ENCODE measurements around the gene HIPK4.
A peak's percentile ranks its signal among the peaks of the same experiment; 100 is the strongest.

Gene HIPK4

DNA sequence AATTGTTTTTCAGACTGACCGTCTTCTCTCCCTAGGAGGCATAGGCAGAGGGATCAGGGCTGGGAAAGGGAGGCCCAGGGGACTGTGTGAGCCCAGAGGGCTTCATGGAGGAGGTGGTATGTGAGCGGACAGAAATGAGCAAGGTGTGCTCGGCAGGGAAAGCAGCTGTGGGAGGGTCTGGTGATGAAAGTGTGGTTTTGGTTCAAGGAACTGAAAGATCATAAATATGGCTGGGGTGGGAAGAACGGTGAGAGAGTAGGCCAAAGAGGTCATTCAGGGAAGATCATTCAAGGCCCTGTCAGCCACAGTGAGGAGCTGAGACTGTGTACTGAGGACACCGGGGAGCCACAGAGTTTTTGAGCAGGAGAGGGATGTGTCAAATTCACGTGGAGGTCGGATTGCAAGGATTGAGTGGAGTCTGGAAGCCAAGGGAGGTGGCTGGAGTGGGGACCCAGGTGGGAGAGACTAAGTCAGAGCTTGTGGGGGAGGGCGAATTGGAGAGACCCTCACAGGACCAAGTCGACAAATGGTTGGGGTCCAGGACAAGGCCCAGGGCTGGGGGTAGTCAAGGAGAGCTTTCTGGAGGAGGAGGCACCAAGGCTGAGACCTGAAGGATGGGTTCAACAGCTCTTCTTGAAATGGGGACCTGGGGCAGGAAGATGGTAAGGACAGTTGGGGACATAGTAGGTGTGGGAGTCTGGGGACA lies 33.9 kb downstream of the HIPK4 start:
- H3K4me2 ChIP-seq (ENCODE audit: low read depth, low read length, poor library complexity, severe bottlenecking): no peak overlapping the region
- H3K9me2 ChIP-seq (replicated peaks; ENCODE audit: low read depth, low read length): no peaks in the 10 kb centered on the region
- H3K36me3 ChIP-seq (ENCODE audit: insufficient read depth, low read length): no peaks in the 10 kb centered on the region
- no peaks in the 10 kb centered on the region for H3K9me3 ChIP-seq (ENCODE audit: insufficient read depth, low read depth, low read length)
- H3K4me3 ChIP-seq (ENCODE audit: low read length, poor library complexity, severe bottlenecking): no peak overlapping the region
- peaks cover 5% of the 10 kb centered on the region for H3K4me1 ChIP-seq (ENCODE audit: insufficient read depth, low read length, poor library complexity, severe bottlenecking)
- H3F3A ChIP-seq (ENCODE audit: low read depth): no peaks in the 10 kb centered on the region
- H3K27me3 ChIP-seq (ENCODE audit: insufficient read depth, low read length, poor library complexity, severe bottlenecking): no peaks in the 10 kb centered on the region
- H2AFZ ChIP-seq (ENCODE audit: low read length): no peak overlapping the region
- H3K9ac ChIP-seq (ENCODE audit: low read depth, low read length, poor library complexity, severe bottlenecking): no peak overlapping the region
- no peaks in the 10 kb centered on the region for H4K20me1 ChIP-seq (ENCODE audit: insufficient read depth, low read length, poor library complexity, severe bottlenecking)
- no peaks in the 10 kb centered on the region for H3K79me2 ChIP-seq (ENCODE audit: insufficient read depth, low read length)
- TF ChIP-seq EZH2phosphoT487 (IDR thresholded peaks at IDR 0.05; ENCODE audit: borderline replicate concordance): no peak
- TF ChIP-seq, protein P1, sequence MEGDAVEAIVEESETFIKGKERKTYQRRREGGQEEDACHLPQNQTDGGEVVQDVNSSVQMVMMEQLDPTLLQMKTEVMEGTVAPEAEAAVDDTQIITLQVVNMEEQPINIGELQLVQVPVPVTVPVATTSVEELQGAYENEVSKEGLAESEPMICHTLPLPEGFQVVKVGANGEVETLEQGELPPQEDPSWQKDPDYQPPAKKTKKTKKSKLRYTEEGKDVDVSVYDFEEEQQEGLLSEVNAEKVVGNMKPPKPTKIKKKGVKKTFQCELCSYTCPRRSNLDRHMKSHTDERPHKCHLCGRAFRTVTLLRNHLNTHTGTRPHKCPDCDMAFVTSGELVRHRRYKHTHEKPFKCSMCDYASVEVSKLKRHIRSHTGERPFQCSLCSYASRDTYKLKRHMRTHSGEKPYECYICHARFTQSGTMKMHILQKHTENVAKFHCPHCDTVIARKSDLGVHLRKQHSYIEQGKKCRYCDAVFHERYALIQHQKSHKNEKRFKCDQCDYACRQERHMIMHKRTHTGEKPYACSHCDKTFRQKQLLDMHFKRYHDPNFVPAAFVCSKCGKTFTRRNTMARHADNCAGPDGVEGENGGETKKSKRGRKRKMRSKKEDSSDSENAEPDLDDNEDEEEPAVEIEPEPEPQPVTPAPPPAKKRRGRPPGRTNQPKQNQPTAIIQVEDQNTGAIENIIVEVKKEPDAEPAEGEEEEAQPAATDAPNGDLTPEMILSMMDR (conservative IDR thresholded peaks at IDR 0.05; ENCODE audit: low read length): no peak

DNA sequence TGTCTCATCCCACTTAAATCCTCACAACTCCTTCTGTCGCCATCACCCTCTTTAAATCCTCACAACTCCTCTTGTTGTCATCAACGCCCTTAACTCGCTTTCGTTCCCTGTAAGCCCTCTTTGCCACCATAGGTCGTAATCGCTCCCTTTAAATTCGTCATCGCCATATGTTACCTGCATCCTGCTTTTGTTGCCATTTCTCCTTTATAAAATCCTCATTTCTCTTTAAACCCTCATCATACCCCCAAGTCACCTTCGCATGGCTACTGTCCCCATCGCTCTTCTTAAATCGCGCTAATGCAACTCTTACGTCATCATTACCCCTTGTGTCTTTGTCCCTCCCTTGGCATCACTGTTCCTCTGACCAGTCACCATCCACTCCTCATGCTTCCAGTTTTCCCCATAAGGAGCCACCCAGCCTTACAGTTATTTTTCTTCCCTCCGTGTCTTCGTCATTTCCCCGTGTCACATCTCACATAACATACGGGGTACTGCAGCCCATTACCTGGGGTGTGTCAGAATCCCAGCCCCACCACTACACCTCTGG lies 40.9 kb downstream of the HIPK4 start:
- Histone ChIP-seq H3K9me2 (replicated peaks; ENCODE audit: low read depth, low read length) (no peaks in the 10 kb centered on the region), H3K4me1 (ENCODE audit: insufficient read depth, low read length, poor library complexity, severe bottlenecking) (peaks cover 23% of the 10 kb centered on the region), H3K9me3 (ENCODE audit: insufficient read depth, low read depth, low read length) (no peaks in the 10 kb centered on the region), H3K79me2 (ENCODE audit: insufficient read depth, low read length) (peaks cover 24% of the 10 kb centered on the region), H3K9ac (ENCODE audit: low read depth, low read length, poor library complexity, severe bottlenecking) (peak overlapping the region; percentile 64), H4K20me1 (ENCODE audit: insufficient read depth, low read length, poor library complexity, severe bottlenecking) (peaks cover 5% of the 10 kb centered on the region), H3F3A (ENCODE audit: low read depth) (no peaks in the 10 kb centered on the region), H2AFZ (ENCODE audit: low read length) (no peak overlapping the region), H3K4me2 (ENCODE audit: low read depth, low read length, poor library complexity, severe bottlenecking) (peak overlapping the region; percentile 83), H3K36me3 (ENCODE audit: insufficient read depth, low read length) (no peaks in the 10 kb centered on the region), H3K4me3 (ENCODE audit: low read length, poor library complexity, severe bottlenecking) (peak overlapping the region; percentile 87), H3K27me3 (ENCODE audit: insufficient read depth, low read length, poor library complexity, severe bottlenecking) (no peaks in the 10 kb centered on the region)
- TF ChIP-seq, protein P1 (conservative IDR thresholded peaks at IDR 0.05; ENCODE audit: low read length): no peak
- no peak for TF ChIP-seq EZH2phosphoT487 (IDR thresholded peaks at IDR 0.05; ENCODE audit: borderline replicate concordance)

DNA sequence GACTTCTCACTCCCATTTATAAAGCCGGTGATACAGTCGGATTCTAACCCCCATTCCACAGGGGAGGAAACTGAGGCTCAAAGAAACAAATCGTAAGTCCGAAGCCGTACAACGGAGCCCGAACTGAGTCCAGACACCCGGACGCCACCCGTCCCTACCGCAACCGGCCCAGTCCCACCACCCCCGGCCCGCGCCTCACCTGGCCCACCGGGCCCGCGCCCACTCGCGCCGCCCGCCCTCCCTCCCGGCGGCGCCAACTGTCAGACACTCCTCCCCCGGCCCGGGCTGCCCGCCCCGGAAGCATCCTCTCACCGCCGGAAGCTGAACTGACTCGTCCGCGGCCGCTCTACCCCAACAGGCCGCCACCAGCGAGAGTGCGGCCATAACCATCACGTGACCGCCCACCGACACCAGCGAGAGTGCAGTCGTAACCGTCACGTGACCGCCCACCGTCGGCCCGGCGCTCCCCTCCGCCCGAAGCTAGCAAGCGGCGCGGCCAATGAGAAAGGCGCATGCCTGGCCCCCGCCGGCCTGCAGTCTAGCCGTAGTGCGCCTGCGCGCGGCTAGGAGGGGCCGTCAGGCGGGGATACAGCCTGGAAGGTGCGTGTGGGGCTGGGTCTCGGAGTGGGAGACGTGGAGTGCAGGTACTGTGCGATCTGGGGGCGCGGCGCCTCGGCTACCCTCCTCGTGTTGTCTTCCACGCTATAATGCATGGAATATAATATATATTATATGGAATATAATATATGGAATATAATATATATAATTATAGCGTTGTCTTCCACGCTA lies 41.7 kb downstream of the HIPK4 start, which contains the start of the genes C19orf47 and PLD3:
Gene C19orf47 (minus strand): TSS at position 273 of the 789 bp plus-strand sequence. CDS start 6,540 bp downstream, outside the sequence.
Gene PLD3 (plus strand): TSS at position 571 of the 789 bp plus-strand sequence. CDS start 17,789 bp downstream, outside the sequence.
- Histone ChIP-seq H2AFZ (ENCODE audit: low read length) (peak within 1 kb of the TSS; percentile 83), H3K27me3 (ENCODE audit: insufficient read depth, low read length, poor library complexity, severe bottlenecking) (no peaks in the 10 kb centered on the region), H3K9ac (ENCODE audit: low read depth, low read length, poor library complexity, severe bottlenecking) (peak within 1 kb of the TSS; percentile 88), H3K9me3 (ENCODE audit: insufficient read depth, low read depth, low read length) (no peaks in the 10 kb centered on the region), H3K36me3 (ENCODE audit: insufficient read depth, low read length) (no peaks in the 10 kb centered on the region), H3K9me2 (replicated peaks; ENCODE audit: low read depth, low read length) (no peaks in the 10 kb centered on the region), H3K4me3 (ENCODE audit: low read length, poor library complexity, severe bottlenecking) (peak within 1 kb of the TSS; percentile 87), H3K4me1 (ENCODE audit: insufficient read depth, low read length, poor library complexity, severe bottlenecking) (peaks cover 23% of the 10 kb centered on the region), H3K79me2 (ENCODE audit: insufficient read depth, low read length) (peaks cover 24% of the 10 kb centered on the region), H4K20me1 (ENCODE audit: insufficient read depth, low read length, poor library complexity, severe bottlenecking) (peaks cover 5% of the 10 kb centered on the region), H3F3A (ENCODE audit: low read depth) (no peaks in the 10 kb centered on the region), H3K4me2 (ENCODE audit: low read depth, low read length, poor library complexity, severe bottlenecking) (peak within 1 kb of the TSS; percentile 99)
- TF ChIP-seq, protein P1 (conservative IDR thresholded peaks at IDR 0.05; ENCODE audit: low read length): no peak
- TF ChIP-seq EZH2phosphoT487 (IDR thresholded peaks at IDR 0.05; ENCODE audit: borderline replicate concordance): no peak
